HG02840 (cell line): ENCODE data around the gene RANGAP1.
"Not testable (repeated sequence)": the region's sequence is repeated elsewhere in the genome, so short reads cannot be mapped to it uniquely, and the experiment has no call there.

Source experiments
- ATAC-seq: cut with Tn5 transposase; IDR thresholded peaks from one replicate; pipeline ENCODE4 v1.9.1; 2021; ENCODE audit warnings: mild to moderate bottlenecking, moderate library complexity, moderate number of reproducible peaks; ENCODE audit not compliant: unreplicated experiment, low FRiP score

RANGAP1 gene

GRCh38 chr22:41301085-41302020, 15.4 kb upstream of the RANGAP1 start, which contains the start of gene ZC3H7B:
Gene ZC3H7B (plus strand): TSS chr22:41301525. CDS start chr22:41320661, 19,136 bp downstream.
- ATAC-seq, result peak; percentile 81

DNA sequence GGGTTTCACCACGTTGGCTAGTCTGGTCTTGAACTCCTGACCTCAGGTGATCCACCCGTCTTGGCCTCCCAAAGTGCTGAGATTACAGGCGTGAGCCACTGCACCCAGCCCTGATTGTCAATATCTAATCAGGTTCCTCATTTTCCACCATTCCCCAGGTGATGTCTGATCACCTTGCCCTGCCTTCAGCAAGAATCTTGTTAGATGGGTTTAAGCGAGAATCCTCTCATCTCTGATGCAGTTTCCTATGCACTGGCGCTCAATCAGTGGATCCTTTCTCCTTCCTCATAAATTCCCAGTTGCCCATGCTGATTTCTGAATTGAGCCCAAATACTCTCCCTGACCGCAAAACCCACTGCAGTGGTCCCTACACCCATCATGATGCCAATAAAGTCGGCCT, 14.7 kb upstream of the RANGAP1 start:
- no peak for ATAC-seq

DNA sequence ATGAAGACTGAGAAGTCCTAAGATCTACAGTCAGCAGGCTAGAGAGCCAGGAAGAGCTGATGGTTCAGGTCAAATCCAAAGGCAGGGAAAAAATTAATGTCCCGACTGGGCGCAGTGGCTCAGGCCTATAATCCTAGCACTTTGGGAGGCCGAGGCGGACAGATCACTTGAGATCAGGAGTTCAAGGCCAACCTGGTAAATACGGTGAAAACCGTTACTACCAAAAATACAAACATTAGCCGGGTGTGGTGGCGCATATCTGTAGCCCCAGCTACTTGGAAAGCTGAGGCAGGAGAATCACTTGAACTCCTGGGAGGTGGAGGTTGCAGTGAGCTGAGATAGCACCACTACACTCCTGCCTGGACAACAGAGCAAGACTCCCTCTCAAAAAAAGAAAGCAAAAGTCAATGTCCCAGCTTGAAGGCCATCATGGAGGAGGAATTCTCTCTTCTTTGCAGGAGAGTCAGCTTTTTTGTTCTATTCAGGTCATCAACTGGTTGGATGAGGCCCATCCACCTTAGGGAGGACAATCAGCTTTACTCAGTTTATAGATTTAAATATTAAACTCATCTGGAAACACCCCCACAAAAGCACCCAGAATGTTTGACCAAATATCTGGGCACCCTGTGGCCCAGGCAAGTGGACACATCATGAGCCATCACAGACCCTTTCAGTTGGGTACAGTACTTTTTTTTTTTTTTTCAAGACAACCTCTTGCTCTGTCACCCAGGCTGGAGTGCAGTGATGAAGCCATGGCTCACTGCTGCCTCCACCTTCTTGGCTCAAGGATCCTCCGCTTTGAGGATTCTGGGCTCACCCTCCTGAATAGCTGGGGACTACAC, 11.1 kb upstream of the RANGAP1 start:
- no peak for ATAC-seq

DNA sequence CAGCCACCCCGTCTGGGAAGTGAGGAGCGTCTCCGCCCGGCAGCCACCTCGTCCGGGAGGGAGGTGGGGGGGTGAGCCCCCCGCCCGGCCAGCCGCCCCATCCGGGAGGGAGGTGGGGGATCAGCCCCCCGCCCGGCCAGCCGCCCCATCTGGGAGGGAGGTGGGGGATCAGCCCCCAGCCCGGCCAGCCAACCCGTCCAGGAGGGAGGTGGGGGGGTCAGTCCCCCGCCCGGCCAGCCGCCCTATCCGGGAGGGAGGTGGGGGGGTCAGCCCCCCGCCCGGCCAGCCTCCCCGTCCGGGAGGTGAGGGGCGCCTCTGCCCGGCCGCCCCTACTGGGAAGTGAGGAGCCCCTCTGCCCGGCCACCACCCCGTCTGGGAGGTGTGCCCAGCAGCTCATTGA, 8.8 kb upstream of the RANGAP1 start:
- ATAC-seq, result not testable (repeated sequence)

DNA sequence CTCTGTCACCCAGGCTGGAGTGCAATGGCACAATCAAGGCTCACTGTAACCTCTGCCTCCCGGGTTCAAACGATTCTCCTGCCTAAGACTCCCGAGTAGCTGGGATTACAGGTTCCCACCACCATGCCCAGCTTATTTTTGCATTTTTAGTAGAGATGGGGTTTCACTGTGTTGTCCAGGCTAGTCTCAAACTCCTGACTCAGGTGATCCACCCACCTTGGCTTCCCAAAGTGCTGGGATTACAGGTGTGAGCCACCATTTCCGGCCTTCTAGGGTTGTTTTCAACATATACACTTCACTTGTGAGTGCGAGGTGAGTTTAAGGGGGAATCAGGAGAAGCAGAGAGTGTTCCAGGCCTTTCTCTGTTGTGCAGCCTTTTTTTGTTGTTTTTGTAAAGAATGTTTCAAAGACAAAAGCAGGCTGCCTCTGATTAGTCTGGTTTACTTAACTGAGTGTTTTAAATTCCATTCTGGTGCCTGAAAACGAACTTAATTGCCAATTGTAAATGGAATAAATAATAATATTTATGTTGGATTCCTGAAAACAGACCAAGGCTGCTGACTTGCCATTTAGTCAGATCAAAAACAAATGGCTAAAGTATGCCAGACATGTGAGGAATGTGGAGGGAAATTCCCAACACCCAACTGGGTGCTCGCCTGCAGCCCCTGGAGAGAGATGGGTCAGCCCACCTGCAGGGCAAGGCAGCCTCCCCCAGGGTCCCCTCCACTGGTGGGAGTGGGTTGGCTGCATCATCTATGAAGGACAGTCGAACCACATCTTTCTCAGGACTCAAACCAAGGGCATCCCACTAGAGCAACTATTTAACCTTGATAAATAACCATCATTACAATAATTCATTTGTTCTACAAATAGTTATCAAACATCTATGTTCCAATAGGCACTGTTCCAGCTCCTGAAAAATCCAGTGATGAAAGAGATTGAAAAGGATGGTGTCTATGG, 4.6 kb upstream of the RANGAP1 start:
- ATAC-seq, result no peak

GRCh38 chr22:41289671-41290070, 3.7 kb upstream of the RANGAP1 start:
- ATAC-seq, result no peak

GRCh38 chr22:41288245-41288946, 2.4 kb upstream of the RANGAP1 start:
- no peak for ATAC-seq

GRCh38 chr22:41286639-41287091, 678 bp upstream of the RANGAP1 start:
- peak; percentile 2 for ATAC-seq

DNA sequence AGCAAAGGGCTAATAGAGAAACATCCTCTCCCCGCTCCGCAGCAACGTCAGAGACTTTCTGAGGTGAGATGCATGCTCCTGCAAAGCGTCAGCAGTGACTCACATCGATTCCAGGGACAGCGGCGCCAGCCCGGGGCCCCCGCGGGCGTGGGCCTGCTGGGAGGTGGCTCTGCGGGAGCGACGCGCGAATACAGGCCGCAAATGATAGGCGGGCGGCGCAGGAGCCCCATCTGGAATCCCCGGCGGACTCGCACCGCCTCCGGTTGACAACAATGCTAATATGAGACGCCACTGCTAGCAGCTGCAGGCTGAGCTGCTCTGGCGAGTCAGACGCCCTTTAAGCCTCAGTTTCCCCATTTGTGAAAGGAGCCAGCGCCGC, 557 bp downstream of the RANGAP1 start:
- ATAC-seq, result peak; percentile 11

- no peak for ATAC-seq
Measured at GRCh38 chr22:41284465-41284864, 1.5 kb downstream of the RANGAP1 start.

- ATAC-seq, result no peak
Measured at GRCh38 chr22:41280854-41281253, 5.1 kb downstream of the RANGAP1 start.

- no peak for ATAC-seq
Measured at GRCh38 chr22:41280065-41280464, 5.9 kb downstream of the RANGAP1 start.

DNA sequence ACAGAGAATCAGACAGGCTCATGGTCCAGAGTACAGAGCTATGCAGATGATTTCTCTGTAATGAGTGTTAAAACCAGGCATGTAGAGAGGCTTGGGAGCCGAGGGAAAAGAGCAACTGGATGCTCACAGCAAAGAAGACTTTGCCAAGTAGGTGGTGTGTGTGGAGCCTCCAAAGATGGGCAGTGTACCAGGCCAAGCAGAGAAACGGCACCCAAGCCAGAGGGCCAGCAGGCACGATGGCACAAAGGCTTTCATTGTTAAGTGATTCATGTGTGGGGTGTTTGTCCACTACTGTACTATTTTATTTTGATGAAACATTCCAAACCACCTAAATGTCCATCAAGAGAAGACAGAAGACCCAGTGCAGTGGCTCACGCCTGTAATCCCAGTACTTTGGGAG, 11.1 kb downstream of the RANGAP1 start:
- ATAC-seq, result no peak

DNA sequence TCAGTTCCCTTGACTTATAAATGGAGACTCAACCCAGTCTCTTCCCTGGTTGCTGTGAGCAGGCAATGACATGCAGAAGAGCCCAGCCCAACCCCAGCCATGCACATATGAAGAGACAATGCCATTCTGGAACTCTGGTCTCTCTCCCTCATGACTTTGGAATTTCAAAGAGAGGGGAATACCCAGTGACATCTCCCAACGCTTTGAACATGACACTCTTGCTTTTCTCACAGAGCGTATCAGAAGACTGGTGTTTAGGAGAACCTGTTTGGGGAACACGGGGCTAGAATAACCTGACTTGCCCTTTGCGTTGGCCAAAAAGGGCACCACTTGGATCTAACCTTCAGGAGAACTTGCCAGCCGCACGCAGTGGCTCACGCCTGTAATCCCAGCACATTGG, 12.9 kb downstream of the RANGAP1 start:
- ATAC-seq, result no peak

DNA sequence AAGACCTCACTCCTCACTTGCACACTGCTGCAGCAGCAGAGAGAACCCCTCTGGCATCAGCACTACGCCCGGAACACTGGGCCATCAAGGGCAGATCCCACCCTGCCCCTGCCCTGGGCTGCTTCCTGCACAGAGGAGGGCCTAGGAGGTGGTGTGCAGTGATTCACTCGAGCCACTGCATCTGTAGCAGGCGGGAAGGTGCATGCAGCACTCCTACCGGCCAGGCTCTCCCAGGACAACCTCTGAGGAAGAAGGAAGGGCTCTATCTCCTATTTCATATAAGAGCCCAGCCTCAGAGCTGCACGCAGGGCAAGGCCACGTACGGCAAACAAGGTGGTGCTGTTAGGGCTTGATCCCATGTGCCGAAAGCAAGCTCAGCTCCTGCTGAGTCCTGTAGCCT, 14.2 kb downstream of the RANGAP1 start:
- ATAC-seq, result no peak

GRCh38 chr22:41267958-41268357, 18.0 kb downstream of the RANGAP1 start:
- ATAC-seq, result no peak

DNA sequence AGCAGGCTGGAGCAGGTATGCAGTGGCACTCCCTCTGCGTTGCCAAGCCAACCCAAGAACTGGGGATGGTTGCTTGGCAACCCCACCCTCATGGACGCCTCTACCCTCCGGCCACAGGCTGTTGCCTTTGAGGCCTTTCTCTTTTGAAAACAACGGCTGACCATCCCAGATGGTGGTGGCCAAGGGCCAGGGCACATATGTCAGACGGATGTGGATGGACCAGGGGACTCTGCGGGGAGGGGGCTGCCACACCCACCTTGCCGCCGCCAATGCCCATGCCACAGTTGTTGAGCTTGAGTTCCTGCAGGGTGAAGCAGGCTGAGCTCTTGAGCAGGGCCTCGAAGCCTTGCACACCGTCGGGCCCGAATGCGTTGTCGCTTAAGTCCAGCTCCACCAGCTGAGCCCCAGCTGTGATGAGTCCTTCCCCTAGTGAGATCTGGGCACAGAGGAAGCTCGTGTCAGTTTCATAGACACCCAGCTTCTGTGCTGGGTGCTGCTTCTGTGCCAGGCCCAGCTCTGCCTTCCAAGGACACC, 21.5 kb downstream of the RANGAP1 start:
- no peak for ATAC-seq

- no peak for ATAC-seq
Measured at GRCh38 chr22:41263704-41264103, 22.3 kb downstream of the RANGAP1 start.

DNA sequence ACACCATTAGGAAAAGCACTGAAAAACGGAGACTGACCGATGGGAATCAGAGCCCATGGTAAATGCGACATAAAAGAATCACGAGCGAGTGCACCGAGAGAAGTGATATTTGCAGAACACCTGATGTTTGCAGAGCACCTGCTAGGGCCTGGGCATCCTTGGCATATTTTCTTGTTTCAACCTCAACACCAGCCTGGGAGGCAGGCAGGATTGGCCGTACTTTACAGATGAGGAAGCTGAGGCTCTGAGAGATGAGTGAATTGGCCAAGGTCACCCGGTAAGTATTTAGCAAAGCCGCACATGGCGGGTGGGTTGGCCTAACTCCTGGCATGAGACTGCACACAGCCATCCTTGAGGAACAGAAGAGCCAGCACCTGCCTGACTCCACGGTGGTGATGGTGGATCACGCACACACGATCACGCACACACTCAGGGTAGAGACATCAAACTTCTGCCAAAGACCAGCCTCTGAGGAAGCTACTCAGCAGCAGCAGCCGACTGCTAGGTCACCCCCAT, 23.7 kb downstream of the RANGAP1 start:
- no peak for ATAC-seq
